KOPT-K1 (cell line): ENCODE results near the gene GALNT17.

Experiments used
- H3K27ac ChIP-seq: fragments of 200-600 bp; sonication (generic); 2 replicates; pipeline ENCODE4 v1.5.1; 2016; ENCODE audit warnings: antibody characterized with exemption, mild to moderate bottlenecking, low read depth, low read length; ENCODE audit not compliant: poor library complexity, severe bottlenecking
- H3K36me3 ChIP-seq: fragments of 200-600 bp; sonication (generic); 2 replicates; pipeline ENCODE4 v1.5.1; 2017; ENCODE audit warnings: antibody characterized with exemption, mild to moderate bottlenecking, low read length, moderate library complexity; ENCODE audit not compliant: insufficient read depth
- H3K9me3 ChIP-seq: fragments of 200-600 bp; sonication (generic); 2 replicates; pipeline ENCODE4 v1.5.1; 2017; ENCODE audit warnings: antibody characterized with exemption, low read length, mild to moderate bottlenecking; ENCODE audit not compliant: insufficient read depth, poor library complexity, severe bottlenecking

The GALNT17 gene

DNA sequence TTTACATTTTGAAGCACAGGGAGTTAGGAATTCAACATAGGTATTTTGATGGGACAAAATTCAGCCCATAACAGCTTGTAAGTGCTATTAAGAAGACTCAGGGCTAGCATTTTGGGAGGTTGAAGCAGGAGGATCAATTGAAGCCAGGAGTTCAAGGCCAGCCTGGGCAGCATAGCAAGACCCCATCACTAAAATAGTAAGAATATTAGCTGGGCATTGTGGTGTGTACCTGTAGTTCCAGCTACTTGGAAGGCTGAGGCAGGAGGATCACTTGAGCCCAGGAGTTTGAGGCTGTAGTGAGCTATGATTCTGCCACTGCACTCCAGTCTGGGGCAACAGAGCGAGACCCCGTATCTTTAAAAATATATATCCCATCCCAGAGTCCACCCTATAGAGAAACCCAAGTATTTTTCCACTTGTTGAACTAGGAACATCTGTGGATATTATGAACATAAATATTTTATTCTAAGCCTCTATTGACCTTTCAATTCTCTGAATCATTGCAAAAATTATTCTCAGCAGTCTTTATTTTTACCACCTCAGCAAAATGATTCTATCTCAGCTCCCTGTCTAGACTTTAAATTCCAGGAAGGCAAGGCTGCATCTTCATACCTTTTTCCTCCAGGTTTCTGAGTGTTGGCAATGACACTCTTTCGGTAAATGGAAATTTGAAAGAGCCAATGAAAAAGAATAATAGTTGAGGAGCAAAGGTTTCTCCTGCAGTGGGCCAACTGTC lies 181.0 kb downstream of the GALNT17 start:
- Histone ChIP-seq H3K36me3 (no peaks in the 10 kb centered on the region), H3K27ac (no peak overlapping the region), H3K9me3 (peaks cover 3% of the 10 kb centered on the region)

DNA sequence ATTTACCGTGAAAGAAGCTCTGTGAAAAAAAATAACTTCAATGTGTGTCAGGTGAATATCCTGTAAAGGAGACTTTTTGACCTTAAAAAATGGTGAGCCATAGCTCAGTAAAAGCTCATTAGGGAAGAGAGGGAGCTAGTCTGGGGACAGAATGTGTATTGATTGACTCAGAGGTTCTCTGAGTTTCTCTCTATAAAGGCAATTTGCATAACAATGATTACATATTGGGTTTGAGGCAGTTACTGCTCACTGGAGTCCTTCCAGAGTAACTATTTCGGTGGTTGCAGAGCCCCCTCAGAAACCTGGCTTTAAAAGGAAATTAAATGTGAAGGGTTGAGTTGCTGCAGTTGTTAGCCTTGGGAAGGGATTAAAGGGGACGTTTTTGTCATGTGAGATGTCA lies 181.6 kb downstream of the GALNT17 start:
- Histone ChIP-seq H3K9me3 (peaks cover 3% of the 10 kb centered on the region), H3K36me3 (no peaks in the 10 kb centered on the region), H3K27ac (no peak overlapping the region)

DNA sequence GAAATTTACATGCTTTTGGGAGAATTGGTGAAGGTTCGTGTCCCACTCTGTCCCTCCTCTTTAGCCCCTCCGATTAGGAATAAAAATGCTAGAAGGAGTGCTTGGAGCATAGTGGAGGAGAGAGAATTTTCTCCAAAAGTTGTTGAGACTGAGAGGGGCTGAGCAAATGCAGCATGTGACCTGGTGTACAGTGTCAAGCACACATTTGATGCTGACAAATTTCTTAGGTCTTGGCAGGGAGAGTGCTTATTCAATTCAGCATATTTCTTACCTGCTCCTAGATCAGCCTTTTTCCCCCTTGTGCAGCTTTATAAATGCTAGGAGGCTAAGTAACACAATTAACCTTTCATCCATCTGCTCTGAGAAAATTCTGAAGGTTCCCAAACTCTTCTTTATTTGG lies 189.0 kb downstream of the GALNT17 start:
- no peaks in the 10 kb centered on the region for H3K9me3 ChIP-seq

DNA sequence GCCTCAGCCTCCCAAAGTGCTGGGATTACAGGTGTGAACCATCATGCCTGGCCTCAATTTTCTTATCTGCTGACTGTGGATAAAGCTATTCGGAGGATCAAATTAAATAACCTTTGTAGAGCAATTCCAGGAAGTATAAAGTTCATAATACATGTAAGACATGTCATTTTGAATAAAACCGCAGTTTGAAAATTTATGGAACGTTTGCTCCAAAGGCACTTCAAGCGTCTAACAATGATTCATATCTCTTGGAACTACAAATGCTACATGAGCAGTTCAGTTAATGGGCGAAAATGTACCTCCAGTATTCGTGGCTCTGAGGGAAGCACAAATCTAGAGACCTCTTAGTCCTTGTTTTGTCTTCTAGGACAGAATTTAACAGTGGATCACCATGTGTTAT lies 190.3 kb downstream of the GALNT17 start:
- no peaks in the 10 kb centered on the region for H3K36me3 ChIP-seq
- H3K27ac ChIP-seq = no peak overlapping the region

More for the DNA sequence above, 189.0 kb downstream of the GALNT17 start:
- no peaks in the 10 kb centered on the region for H3K36me3 ChIP-seq
- no peak overlapping the region for H3K27ac ChIP-seq

DNA sequence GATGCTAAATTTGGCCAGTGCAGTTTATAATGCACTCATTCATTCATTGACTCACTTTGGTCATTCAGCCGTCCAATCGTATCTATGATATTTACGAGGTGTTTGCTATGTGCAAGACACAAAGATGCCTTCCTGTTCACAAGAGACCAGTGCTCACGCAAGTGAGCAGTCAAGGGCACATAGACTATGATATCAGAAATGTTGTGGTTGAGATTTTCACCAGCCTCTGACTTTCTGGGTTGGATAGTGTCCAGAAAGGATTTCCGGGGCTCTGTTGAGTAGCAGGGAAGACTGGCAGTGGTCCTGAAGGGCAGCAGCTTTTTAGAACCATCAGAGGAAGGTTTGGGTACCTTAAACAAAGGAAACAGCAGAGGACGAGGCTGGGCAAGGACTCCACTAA lies 191.8 kb downstream of the GALNT17 start:
- no peaks in the 10 kb centered on the region for H3K36me3 ChIP-seq
- no peak overlapping the region for H3K27ac ChIP-seq
- H3K9me3 ChIP-seq = no peaks in the 10 kb centered on the region

More for the DNA sequence above, 190.3 kb downstream of the GALNT17 start:
- no peaks in the 10 kb centered on the region for H3K9me3 ChIP-seq

DNA sequence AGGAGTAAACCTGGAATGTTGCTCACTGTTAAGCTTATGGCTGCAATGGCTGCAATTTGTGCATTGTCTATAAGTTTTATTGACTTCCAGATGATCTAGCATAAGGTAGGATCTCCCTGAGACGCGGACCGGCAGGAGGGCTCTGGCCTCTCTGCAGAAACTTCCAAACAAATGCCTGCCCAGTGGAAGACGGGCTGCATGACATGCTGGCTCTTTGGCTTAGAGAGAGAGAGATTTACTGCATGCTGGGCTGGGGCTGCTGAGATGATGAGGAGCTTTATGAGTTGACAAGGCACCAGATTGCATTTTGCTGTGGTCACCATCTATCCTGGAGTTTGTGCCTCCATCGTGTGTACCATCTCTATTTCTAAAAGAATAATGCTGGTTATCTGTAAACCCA lies 193.2 kb downstream of the GALNT17 start:
- Histone ChIP-seq H3K36me3 (no peaks in the 10 kb centered on the region), H3K9me3 (no peaks in the 10 kb centered on the region), H3K27ac (no peak overlapping the region)

DNA sequence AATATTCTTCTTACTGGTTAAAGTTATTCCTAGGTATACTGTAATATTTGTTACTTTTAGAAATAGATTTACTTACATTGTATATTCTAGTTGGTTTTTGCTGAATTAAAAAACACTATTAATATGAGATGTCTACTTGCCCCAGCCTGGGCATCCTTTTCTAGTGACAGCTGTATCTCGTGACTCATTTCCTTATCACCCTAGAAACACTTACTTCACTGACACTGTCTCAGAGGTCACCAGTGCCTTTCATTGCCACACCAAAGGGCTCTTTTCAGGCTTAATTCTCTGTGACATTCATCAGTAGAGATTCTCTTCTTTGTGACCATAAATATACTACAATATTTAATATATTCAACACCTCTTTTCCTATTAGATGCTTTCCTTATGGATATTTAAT lies 194.7 kb downstream of the GALNT17 start:
- H3K27ac ChIP-seq = no peak overlapping the region

DNA sequence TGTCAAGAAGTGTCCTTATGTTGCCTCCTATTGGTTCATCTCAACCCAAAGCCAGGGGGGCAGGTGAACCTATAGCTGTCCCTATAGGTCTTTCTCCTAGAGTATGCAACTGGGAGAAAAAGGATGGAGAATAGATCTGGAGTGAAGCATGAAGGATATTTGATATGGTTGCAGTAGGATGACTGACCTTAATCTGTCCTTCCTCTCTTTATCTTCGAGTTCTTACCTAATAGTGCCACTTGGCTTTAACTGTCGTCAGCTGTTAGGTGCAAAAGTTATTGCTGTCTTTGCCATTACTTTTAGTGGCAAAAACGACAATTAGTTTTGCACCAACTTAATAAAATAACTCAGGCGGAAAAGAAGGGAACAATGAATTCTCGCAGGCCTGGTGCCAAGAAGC lies 196.0 kb downstream of the GALNT17 start:
- no peak overlapping the region for H3K27ac ChIP-seq
- no peaks in the 10 kb centered on the region for H3K9me3 ChIP-seq
- H3K36me3 ChIP-seq = no peaks in the 10 kb centered on the region

More for the DNA sequence above, 194.7 kb downstream of the GALNT17 start:
- Histone ChIP-seq H3K9me3 (no peaks in the 10 kb centered on the region), H3K36me3 (no peaks in the 10 kb centered on the region)

DNA sequence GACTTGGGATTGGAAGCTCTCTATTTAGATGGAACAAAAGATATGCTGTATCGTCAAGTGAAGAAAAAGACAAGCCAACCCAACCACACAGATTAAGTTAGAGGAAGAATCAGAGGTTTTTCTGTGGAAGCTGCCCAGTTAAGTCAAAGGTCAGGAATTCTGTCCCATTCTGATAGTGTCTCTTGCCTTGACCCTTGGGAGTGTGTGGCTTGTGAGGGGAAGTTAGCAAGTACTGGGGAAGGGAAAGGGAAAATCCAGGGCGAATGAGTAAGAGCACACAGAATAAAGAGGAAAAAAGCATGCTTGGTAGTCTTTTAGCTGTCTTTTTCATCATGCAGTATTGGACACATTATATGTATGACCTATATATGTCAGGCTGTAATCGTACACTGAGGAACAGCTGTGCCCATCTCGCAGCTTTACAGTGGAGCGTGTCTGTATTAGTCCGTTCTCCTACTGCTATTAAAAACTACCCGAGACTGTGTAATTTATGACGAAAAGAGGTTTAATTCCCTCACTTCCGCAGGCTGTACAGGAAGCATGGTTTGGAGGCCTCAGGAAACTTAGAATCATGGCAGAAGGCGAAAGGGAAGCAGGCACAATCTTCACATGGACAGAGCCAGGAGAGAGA lies 197.2 kb downstream of the GALNT17 start:
- H3K36me3 ChIP-seq = no peaks in the 10 kb centered on the region
- H3K9me3 ChIP-seq = no peaks in the 10 kb centered on the region
- no peak overlapping the region for H3K27ac ChIP-seq

DNA sequence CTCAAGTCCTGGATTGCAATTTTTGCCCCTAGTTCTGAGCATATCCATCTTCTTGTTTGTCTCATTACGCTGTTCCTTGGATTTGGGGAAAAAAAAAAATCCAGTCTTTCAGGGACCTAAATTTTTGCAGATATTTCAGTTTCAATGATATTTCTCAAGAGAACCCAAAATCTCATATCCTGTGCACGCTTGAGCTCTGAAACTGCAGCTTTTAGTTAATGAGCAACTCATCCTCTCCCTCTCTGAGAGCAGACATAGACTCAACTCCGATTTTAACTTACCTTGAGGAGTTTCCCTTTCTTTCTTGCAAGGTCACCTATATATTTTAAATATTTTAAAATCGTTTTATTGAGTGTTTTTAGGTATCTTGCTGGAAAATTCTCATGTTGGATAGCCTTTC lies 200.3 kb downstream of the GALNT17 start:
- Histone ChIP-seq H3K27ac (no peak overlapping the region), H3K9me3 (no peaks in the 10 kb centered on the region), H3K36me3 (no peaks in the 10 kb centered on the region)

DNA sequence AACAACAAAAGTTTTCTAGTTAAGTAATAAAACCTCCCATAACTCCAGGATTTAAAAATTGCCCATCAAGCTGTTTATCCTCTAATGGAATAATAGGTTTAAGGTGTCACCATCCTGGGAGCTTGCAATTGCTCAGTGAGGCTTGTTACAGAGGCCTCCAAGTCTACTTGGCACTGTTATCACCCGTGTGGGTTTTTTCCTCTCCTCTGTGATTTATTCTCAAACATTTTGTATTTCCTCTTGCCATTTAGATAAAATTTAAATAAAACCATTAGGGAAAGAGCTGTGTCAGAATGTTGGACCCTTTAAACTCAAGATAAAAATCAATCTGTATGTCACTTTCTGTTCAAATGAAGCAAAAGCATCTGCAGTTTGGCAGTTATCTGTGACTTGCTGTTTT lies 202.6 kb downstream of the GALNT17 start:
- Histone ChIP-seq H3K27ac (no peak overlapping the region), H3K36me3 (no peaks in the 10 kb centered on the region), H3K9me3 (no peaks in the 10 kb centered on the region)

DNA sequence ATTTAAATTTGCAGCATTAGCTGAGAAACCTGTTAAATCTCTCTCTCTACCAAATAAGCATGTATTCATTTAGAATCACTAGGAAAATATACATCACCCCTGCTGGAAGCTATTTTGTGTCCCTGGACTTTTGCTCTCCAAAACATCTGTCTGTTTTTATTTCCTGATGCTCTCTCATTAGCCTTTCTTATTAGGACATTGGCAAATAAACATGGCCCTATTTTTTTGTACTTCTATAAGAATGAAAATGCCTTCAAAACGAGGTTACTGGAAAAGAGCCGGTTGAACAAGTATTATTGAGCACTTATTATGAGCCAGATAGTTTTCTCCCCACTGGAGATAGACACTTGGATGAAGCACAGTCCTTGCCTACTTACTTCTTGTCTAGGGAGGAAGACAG lies 206.9 kb downstream of the GALNT17 start:
- Histone ChIP-seq H3K27ac (no peak overlapping the region), H3K36me3 (no peaks in the 10 kb centered on the region), H3K9me3 (no peaks in the 10 kb centered on the region)

DNA sequence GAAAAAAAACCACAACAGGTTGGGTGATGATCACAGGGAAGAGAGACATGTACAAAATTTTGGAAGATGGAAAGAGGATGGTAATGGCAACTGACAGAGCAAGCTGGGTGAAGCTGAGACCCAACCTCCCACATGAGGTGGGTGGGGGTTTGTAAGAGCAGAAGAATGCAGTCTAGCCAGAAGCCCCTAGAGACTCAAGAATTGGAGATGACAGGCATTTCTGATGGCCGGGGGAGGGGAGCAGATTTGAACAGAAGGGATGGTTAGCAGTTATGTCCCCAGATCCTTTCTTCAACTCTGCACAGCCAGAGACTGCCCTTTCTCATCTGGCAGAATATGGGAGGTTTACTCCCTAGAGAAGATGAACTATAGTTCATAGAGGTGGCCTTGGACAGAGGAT lies 208.0 kb downstream of the GALNT17 start:
- H3K36me3 ChIP-seq = no peaks in the 10 kb centered on the region
- H3K9me3 ChIP-seq = no peaks in the 10 kb centered on the region
- H3K27ac ChIP-seq = no peak overlapping the region

DNA sequence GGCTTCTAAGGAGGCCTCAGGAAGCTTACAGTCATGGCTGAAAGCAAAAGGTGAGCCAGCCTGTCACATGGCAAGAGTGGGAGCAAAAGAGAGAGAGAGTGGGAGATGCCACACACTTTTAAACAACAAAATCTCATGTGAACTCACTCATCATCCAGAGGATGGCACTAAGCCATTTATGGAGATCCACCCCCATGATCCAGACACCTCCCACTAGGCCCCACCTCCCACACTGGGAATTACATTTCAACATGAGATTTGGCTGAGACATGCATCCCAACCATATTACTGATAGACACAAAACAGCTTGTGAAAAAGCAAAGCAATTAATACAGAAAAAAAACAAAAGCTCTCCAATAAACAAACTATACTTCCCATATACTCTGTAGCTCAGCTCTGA lies 210.3 kb downstream of the GALNT17 start:
- H3K9me3 ChIP-seq = no peaks in the 10 kb centered on the region
- no peak overlapping the region for H3K27ac ChIP-seq

DNA sequence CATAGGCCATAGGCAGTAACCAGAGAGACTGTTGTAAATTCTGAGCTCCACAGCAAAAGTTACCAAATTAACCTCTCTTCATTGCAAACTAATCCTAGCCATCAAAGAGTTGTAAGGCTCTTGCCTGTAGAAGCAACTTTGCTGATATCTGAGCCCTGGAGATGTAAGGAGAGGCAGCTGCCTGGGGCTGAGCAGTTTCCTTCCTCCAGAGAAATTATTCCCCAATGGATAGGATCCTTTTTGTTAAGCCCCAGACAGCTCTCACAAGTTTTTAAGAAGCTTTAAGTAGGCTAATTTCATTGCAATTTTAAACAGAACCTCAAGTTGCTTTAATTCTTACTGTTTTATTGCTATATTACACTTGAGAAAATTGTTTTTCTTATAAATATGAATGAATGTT lies 211.1 kb downstream of the GALNT17 start:
- Histone ChIP-seq H3K36me3 (no peaks in the 10 kb centered on the region), H3K9me3 (no peaks in the 10 kb centered on the region), H3K27ac (no peak overlapping the region)

More for the DNA sequence above, 210.3 kb downstream of the GALNT17 start:
- no peaks in the 10 kb centered on the region for H3K36me3 ChIP-seq

DNA sequence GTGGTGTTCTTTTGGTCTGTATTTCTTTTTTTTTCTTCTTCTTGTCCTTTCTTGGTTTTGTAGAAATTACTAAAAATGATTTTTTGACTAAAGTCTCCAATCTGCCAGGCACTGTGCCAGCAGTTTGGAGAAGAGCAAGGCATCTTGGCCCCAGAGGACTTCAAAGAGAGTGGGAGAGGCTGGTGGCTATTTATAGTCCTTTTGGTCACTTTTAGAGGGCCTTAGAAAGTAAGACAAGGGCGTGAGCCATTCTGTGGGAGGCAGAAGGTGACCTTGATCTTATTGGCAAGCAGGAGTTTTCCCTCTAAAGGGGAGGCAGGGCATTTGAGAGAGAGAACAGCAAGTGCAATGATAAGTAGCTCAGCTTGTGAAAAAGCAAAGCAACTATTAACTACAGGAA lies 211.9 kb downstream of the GALNT17 start:
- H3K9me3 ChIP-seq = no peaks in the 10 kb centered on the region
- H3K36me3 ChIP-seq = no peaks in the 10 kb centered on the region
- H3K27ac ChIP-seq = no peak overlapping the region
